ENCODE results near the gene LRG1.
"Not testable (repeated sequence)": the region's sequence is repeated elsewhere in the genome, so short reads cannot be mapped to it uniquely, and the experiment has no call there.

The LRG1 gene

GRCh38 chr19:4576016-4576933 lies 36.4 kb upstream of the LRG1 start:
- DNase-seq, result peak in 24 of 51 donors; percentile 3 to 57 (median 22)

DNA sequence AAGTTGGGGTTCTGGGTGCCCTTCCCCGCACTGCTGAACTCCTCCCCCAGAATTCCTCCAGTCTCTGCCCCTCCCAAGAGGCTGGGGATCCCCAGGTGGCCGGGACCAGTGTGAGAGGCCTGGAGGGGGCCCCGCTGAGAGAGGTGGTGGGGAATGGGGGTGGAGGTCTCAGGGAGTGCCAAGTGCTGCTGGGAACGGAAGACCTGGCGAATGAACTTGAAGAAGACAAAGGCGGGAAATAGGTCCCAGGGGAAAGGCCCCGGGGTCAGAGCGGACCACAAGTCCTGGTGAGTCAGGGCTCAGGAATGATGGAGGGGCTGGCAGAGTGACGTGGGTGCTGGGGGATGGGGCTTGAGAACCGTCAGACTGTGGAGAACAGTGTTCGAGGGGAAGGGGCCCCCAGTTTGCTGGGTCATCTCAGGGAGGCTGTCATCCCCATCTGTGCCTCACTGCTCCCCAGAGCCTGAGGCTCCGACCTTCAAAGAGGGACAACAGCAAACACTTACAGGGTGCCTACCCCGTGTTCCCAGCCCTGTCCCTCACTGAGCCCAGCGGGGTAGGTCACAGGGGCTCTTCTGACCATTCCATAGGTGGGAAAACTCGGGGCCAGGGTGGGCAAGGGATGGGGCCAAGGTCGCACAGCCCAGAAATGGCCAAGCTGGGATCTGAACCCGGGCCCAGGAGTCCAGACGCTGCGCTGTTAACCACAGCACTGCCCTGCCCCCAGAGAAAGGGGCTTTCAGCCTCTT lies 35.6 kb upstream of the LRG1 start:
- no peak for DNase-seq

DNA sequence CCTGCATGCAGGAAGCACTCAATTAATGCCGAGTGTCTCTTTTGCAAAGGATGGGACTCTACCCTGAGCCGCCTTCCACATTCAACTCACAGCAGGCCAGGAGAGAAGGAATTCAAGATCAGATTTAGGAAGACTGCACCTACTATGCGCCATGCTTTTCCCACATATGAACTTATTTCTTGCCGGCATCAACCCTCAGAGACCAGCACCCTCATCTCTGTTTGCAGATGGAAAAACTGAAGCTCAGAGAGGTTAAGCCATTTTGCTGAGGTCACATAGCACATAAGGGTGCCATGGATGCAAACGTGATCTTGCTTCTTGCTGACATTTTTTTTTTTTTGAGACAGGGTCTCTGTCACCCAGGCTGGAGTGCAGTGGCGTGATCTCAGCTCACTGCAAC lies 33.8 kb upstream of the LRG1 start:
- no peak for DNase-seq

GRCh38 chr19:4571305-4571917 lies 31.6 kb upstream of the LRG1 start:
- DNase-seq, result no peak

- no peak for DNase-seq
These were observed 31.1 kb upstream of the LRG1 start for GRCh38 chr19:4570916-4571304.

DNA sequence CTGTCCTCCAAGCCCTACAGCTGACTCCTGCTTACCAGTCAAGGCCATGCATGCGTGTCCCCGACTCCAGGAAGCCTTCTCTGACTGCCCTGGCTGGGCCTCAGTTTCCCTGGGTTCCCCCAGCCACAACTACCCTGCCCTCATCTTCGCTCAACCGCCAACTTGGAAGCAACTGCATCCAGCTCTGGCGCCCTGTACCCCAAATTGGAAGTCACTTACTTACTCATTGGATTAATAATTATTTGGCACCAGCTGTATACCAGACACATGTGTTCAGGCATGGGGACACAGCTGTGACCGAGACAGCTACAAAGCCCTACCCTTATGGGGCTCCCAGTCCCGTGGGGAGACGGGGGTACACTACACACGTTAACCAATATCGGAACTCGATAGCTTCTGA lies 30.6 kb upstream of the LRG1 start:
- DNase-seq, result no peak

GRCh38 chr19:4568886-4569285 lies 29.1 kb upstream of the LRG1 start:
- no peak for DNase-seq

DNA sequence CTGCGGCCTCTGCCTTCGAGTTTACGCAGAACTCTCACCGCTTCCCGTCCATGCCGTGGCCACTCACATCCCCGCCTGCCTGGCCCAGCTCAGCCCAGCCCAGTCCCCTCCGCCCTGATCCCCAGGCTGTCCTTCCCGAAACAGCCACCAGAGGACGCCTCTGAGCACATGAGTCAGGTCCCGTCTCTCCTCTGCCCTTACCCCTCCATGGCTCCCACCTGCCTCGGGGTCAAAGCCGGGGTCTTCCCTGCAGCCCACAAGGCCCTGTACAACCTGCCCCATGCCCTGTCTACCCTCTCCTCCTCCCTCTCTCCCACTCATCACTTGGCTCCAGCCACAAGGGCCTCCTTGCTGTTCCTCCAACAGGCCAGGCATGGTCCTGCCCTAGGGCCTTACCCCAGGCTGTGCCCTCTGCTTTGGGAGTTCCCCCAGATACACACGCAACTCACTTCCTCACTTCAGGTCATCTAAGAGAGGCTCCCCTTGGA lies 27.8 kb upstream of the LRG1 start:
- peak in 9 of 51 donors; percentile 10 to 35 (median 20) for DNase-seq

- DNase-seq, result no peak
These were observed 26.7 kb upstream of the LRG1 start for GRCh38 chr19:4566402-4567051.

GRCh38 chr19:4563562-4563961 lies 23.7 kb upstream of the LRG1 start:
- not testable (repeated sequence) for DNase-seq

- DNase-seq, result not testable (repeated sequence)
These were observed 22.2 kb upstream of the LRG1 start for GRCh38 chr19:4562085-4562484.

GRCh38 chr19:4559569-4559968 lies 19.7 kb upstream of the LRG1 start, which contains the start of gene SEMA6B:
Gene SEMA6B (minus strand): TSS chr19:4559684. CDS start chr19:4558457, 1,227 bp downstream.
- peak in 7 of 51 donors; percentile 4 to 29 (median 16) for DNase-seq

DNA sequence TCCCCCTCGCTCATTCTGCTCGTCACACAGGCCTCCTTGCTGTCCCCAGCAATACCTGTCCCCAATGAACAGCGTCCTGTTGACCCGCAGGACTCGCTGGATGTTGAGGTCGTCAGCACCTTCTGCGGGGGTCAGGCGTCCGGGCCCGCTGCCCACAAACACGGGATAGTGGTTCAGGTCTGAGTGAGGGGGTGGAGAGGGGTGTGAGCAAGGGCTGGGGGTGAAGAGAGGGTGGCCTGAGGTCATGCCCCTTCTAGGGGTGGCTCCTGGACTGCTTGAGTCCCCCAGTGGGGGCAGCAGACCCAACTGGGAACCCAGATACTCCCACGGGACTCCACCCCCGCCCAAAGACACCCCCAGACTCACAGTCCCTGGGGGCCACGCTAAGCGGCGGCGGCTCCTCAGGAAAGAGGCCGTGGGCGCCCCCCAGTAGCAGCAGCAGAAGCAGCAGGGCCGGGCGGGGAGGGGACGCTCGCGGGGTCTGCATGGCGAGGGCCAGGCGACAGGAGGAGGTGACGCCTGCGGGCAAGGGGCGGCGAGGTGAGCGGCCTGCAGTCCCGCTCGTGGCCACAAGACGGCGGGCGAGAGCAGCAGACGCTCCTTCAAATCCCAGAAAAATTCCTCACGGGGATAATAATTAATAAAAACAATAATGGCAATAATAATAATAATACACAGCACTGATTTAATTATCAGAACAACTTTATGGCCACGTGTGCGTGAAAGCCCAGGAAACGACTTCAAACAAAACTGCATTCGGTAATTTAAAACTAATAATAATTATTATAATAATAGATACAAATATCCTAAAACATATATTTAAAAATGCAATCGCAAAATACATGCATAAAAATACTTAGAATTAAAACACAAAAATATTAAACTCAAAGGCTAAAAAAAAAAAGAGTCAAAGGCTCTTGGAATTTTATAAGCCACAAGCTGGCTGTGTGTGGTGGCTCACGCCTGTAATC lies 18.4 kb upstream of the LRG1 start:
- DNase-seq, result peak in 4 of 51 donors; percentile 6 to 29 (median 21)

DNA sequence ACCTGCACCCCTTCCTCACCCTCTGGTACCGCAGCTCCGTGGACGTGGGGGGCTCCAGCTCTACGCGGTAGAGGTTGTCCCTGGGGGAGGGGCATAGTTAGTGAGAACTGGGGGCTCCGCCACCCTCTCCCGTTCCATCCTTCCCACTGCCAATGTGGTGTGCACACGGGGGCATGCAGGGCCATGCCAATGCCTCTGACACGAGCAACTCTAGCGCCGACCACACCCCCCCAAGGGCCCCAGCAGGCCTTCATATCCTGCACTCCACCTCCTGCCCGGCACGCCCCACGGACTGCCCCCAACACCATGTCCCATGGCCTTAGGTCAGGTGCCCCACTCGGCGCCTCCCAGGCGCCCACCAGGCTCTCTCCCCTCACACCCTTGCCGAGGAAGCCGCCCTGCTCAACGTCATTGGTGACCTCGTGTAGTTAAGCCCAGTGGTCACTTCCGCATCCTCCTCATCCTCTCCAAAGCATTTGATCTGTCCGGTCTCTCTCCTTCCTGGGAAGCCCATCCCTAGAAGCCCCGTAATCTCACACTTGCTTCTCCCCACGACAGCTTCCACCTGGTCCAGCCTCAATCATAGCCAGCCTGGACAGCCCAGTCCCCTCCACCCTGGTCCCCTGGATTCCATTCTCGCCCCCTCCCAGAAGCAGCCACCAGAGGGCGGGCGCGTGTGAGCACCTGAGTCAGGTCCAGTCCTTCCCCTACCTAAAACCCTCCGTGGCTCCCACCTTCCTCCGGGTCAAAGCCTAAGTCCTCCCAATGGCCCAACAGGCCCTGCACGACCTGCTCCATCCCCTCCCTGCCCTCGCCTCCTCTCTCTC lies 17.5 kb upstream of the LRG1 start:
- no peak for DNase-seq

DNA sequence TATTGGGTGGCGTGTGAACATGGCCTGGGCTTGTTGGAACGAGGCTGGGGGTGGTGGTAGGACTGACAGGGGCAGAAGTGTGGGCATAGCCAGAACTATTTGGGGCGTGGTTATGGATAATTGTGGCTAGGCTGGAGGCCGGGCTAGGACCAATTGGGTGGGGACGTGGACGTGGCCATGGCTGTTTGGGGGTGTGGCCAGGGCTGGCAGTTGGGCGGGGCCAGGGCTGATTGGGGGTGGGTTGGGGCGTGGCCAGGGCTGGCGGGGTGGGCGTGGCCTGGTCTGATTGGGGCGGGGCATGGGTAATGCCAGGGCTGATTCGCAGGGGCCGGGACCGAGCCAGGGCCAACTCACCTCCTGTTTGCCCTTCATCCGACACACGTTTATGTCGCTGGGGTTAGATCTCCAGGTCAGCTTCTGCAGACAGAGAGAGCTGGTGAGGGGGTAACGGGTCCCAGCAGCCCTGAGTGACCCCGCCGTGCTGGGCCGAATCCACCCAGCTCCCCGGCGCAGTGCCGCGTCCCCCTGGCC lies 16.8 kb upstream of the LRG1 start:
- DNase-seq, result no peak

DNA sequence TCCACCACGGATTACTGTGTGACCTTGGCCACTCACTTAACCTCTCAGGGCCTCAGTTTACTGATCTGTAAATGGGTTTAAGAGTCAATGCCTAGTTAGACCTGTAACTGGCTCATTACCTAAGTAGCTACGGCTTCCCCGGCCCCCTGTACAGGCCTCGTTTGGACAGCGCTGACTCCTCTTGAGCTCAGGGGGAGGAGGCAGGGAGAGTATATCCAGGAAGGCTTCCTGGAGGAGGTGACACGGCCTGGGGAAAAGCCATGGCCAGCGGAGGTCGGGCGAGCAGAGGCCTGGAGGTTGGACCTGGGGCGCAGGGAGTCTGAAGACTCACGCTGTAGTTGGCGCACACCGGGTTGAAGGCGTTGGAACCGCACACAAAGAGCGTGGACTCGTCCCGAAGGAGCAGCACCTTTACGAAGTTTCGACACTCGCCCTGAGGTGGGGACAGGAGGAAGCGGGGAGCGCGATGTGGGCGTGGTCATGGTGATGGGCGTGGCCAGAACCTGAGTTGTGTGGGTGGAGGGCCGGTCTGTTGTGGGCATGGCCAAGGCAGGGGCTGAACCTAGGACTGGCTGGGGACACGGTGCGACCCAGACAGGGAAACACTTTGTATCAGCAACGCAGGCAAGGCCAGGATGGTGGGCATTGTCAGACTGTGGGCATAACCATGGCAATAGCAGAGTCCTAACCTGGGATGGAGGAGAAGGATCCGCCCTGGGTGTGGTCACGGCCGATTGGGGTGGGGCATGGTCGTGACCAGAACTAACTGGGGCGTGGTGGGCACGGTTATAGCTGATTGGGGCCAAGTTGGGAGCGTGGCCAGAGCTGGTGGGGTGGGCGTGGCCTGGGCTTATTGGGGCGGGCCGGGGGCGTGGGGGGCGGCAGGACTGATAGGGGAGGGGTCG lies 16.1 kb upstream of the LRG1 start:
- no peak for DNase-seq

DNA sequence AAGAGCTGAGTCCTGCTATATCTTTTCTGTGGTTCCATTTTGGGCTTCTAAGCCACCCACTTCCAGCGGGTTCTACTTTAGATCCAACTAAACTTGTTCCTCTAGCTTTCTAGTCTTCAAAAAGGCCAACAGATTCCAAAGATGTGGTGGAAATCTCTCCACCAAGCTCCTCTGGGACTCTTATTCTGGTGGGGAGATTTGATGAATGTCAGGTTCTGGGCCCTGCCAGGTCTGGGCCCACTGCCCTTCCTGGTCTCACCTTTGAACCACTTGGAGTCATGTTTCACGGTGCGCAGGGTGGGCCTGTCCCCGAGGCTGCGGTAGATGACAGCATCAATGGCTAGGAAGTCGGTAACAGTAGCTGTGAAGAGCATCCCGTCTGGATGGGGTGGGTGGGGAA lies 14.9 kb upstream of the LRG1 start:
- DNase-seq, result no peak

- DNase-seq, result no peak
These were observed 13.9 kb upstream of the LRG1 start for GRCh38 chr19:4553775-4554174.

All from hypothalamus (tissue), 51 donors.